Nephron (organoid): ENCODE measurements around the gene GCK.
A peak's percentile ranks its signal among the peaks of the same experiment; 100 is the strongest.

ENCODE experiments used
- H3K27ac Mint-ChIP-seq, 3 experiments: 2 replicates each; pipeline ENCODE4 v1.8.0; 2020; ENCODE audit warnings: mixed read lengths in 3 of 3, mild to moderate bottlenecking in 2 of 3, moderate library complexity in 1 of 3
- H3K27me3 Mint-ChIP-seq: 2 replicates; pipeline ENCODE4 v1.8.0; 2021; ENCODE audit warnings: low read depth, mild to moderate bottlenecking, moderate library complexity, mixed read lengths
- H3K36me3 Mint-ChIP-seq: 2 replicates; pipeline ENCODE4 v1.8.0; 2020; ENCODE audit warnings: low read depth, mixed read lengths
- H3K4me1 Mint-ChIP-seq: 2 replicates; pipeline ENCODE4 v1.8.0; 2020; ENCODE audit warnings: mixed read lengths
- H3K4me3 Mint-ChIP-seq, 3 experiments: 2 replicates each; pipeline ENCODE4 v1.8.0; 2020; ENCODE audit warnings: mild to moderate bottlenecking in 3 of 3, mixed read lengths in 3 of 3, moderate library complexity in 2 of 3
- H3K9me3 Mint-ChIP-seq: 2 replicates; pipeline ENCODE4 v1.8.0; 2020; ENCODE audit warnings: mixed read lengths
- CTCF ChIP-seq, 3 experiments: fragments of 200-600 bp; sonication (generic); IDR thresholded peaks; one replicate each; pipeline ENCODE4 v1.5.0; 2021; ENCODE audit warnings: antibody characterized with exemption in 3 of 3; ENCODE audit not compliant: unreplicated experiment in 3 of 3

The GCK gene

DNA sequence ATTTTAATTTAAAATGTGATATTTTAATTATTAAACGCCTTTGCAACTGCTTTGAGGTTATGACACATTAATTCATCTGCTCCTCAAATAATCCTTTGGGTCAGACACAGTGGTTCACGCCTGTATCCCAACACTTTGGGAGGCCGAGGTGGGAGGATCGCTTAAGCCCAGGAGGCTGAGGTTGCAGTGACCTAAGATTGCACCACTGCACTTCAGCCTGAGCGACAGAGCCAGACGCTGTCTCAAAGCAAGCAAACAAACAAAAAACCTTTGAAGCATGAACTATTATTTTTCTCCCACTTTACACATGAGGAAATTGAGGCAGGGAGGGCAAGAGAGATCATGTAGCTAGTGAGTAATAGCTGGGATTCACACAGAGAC, 64.4 kb downstream of the GCK start:
- H3K27me3 Mint-ChIP-seq = peaks cover 7% of the 10 kb centered on the region
- H3K36me3 Mint-ChIP-seq = peaks cover 14% of the 10 kb centered on the region
- peak overlapping the region in 1 of 3 experiments; percentile 11 for H3K27ac Mint-ChIP-seq
- peaks cover 14% of the 10 kb centered on the region for H3K9me3 Mint-ChIP-seq
- H3K4me3 Mint-ChIP-seq = peak overlapping the region; percentile 67 to 81 (median 77)
- peaks cover 23% of the 10 kb centered on the region for H3K4me1 Mint-ChIP-seq
- no peak for TF ChIP-seq CTCF (IDR thresholded peaks at IDR 0.05; ENCODE audit: unreplicated experiment in 3 of 3)

DNA sequence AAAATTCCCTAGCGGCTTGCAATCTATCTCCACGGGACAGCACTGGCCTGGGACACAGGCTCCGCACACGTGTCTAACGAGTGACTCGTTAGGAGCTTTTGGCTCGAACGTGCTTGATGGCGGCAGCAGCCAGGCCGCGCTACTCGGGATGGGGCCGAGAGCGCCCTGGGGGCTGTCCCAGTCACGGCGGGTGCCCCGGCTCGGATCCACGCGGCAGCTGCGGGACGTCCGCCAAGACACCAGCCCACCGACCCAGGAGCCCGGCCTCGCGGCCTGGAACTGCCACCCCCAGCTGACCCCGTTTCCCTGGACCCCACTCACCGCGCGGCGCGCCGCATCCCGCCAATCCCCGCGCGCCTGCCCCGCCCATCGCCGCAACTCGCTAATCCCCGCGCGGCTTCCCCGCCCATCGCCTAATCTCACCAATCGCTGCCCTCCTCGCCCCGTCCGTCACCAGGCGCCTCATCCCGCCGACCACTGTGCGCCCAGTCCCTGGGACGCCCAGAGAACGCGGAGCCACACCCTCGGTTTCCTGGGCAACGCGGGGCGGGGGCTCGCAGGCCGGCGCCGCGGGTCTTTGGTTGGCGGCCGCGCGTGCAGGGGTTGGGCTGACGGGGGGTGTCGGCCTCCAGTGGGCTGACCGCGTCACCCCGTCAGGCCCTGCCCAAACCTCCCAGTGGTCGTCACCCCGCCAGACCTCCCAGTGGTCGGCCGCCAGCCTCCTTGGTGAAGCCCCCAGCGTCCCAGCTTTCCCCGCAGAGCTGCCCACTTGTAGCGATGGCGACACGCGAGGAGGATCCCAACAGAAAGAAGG, 65.8 kb downstream of the GCK start, which contains the start of gene POLD2:
TSS of gene POLD2 (minus strand) at position 359 of the 814 bp plus-strand sequence. CDS start 1,495 bp downstream, outside the sequence.
- TF ChIP-seq CTCF (IDR thresholded peaks at IDR 0.05; ENCODE audit: unreplicated experiment in 3 of 3) = no peak
- Mint-ChIP-seq H3K27ac (peak within 1 kb of the TSS; percentile 69 to 95 (median 86)), H3K27me3 (peaks cover 7% of the 10 kb centered on the region)

DNA sequence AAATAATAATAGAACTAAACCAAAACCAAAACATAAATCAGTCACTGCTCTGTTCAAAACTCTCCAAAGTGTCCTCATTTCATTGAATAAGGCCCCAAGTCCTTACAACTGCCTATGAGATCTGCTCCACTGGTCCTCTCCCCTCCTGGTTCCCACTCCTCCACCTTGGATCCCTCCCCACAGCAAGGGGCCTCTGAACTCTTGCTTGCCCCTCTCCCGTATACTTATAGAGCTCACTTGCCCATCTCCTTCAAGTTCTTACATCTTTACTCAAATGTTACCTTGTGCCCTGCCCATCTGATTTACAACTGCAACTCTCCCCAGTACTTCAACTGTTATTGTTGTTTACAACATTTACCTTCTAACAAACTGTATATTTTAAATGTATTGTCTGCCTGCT, 66.7 kb downstream of the GCK start:
- TF ChIP-seq CTCF (IDR thresholded peaks at IDR 0.05; ENCODE audit: unreplicated experiment in 3 of 3) = no peak
- Mint-ChIP-seq H3K27ac (peak overlapping the region; percentile 39 to 86 (median 39)), H3K4me1 (peaks cover 26% of the 10 kb centered on the region)

More for the DNA sequence above, 65.8 kb downstream of the GCK start, which contains the start of gene POLD2:
- peaks cover 27% of the 10 kb centered on the region for H3K36me3 Mint-ChIP-seq
- peaks cover 14% of the 10 kb centered on the region for H3K9me3 Mint-ChIP-seq
- peaks cover 26% of the 10 kb centered on the region for H3K4me1 Mint-ChIP-seq
- H3K4me3 Mint-ChIP-seq = peak within 1 kb of the TSS; percentile 86 to 96 (median 91)

GRCh38 chr7:44121761-44122420, 67.3 kb downstream of the GCK start:
- Mint-ChIP-seq H3K36me3 (peaks cover 39% of the 10 kb centered on the region), H3K4me1 (peaks cover 26% of the 10 kb centered on the region), H3K27ac (peak overlapping the region in 1 of 3 experiments; percentile 39), H3K27me3 (no peaks in the 10 kb centered on the region), H3K4me3 (peak overlapping the region; percentile 86 to 96 (median 91)), H3K9me3 (peaks cover 5% of the 10 kb centered on the region)
- TF ChIP-seq CTCF (IDR thresholded peaks at IDR 0.05; ENCODE audit: unreplicated experiment in 3 of 3) = no peak

More for the DNA sequence above, 66.7 kb downstream of the GCK start:
- Mint-ChIP-seq H3K9me3 (peaks cover 9% of the 10 kb centered on the region), H3K4me3 (peak overlapping the region; percentile 86 to 96 (median 91)), H3K36me3 (peaks cover 34% of the 10 kb centered on the region), H3K27me3 (peaks cover 3% of the 10 kb centered on the region)

- Mint-ChIP-seq H3K4me1 (peaks cover 26% of the 10 kb centered on the region), H3K27ac (no peak overlapping the region), H3K9me3 (no peaks in the 10 kb centered on the region), H3K4me3 (peak overlapping the region; percentile 46 to 70 (median 56)), H3K27me3 (no peaks in the 10 kb centered on the region), H3K36me3 (peaks cover 39% of the 10 kb centered on the region)
- TF ChIP-seq CTCF (IDR thresholded peaks at IDR 0.05; ENCODE audit: unreplicated experiment in 3 of 3) = no peak
Measured at GRCh38 chr7:44120395-44120794, 68.8 kb downstream of the GCK start.
